ENCODE data around the gene HMGCS2.

HMGCS2 gene

DNA sequence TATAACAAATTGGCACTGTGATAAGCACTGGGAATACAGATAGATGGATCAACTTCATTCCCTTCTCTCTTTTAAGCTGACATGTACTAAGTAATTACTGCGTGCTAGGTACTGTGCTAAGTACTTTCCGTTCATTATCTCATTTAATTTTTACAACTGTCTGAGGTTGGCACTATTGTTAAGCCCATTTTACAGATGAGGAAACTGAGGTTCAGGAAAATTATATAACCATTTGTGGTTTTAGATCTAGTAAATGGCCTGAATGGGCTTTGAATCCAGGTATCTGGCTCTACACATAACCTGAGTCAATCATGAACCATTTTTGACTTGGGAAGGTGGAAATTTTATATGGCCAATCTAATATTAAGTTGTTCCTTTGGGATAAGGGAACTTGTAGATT, 3.6 kb upstream of the HMGCS2 start:
- H3K4me3 ChIP-seq (ENCODE audit: low read depth, low read length), result no peak overlapping the region
- TF ChIP-seq, protein P1, sequence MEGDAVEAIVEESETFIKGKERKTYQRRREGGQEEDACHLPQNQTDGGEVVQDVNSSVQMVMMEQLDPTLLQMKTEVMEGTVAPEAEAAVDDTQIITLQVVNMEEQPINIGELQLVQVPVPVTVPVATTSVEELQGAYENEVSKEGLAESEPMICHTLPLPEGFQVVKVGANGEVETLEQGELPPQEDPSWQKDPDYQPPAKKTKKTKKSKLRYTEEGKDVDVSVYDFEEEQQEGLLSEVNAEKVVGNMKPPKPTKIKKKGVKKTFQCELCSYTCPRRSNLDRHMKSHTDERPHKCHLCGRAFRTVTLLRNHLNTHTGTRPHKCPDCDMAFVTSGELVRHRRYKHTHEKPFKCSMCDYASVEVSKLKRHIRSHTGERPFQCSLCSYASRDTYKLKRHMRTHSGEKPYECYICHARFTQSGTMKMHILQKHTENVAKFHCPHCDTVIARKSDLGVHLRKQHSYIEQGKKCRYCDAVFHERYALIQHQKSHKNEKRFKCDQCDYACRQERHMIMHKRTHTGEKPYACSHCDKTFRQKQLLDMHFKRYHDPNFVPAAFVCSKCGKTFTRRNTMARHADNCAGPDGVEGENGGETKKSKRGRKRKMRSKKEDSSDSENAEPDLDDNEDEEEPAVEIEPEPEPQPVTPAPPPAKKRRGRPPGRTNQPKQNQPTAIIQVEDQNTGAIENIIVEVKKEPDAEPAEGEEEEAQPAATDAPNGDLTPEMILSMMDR (IDR thresholded peaks at IDR 0.05; ENCODE audit: borderline replicate concordance, insufficient read depth, low read depth, low read length), result no peak

DNA sequence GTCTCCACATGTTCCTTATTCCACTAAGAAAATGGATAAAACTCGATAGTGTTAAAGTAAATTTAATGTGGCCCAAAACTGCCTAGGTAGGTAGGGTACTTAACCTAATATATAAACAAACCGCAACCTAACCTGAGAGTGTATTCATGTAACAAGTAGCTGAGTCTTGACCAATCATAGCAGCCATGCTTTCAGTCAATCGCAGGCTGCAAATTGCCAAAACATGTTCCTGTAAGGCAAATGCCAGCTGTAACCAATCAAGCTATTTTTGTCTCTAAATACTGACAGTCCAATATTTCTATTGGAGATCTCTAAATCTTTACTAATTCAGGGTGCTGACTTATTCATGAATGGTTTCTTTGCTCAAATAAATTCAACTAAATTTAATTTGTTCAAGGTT, 3.1 kb upstream of the HMGCS2 start:
- TF ChIP-seq, protein P1 (IDR thresholded peaks at IDR 0.05; ENCODE audit: borderline replicate concordance, insufficient read depth, low read depth, low read length), result no peak

DNA sequence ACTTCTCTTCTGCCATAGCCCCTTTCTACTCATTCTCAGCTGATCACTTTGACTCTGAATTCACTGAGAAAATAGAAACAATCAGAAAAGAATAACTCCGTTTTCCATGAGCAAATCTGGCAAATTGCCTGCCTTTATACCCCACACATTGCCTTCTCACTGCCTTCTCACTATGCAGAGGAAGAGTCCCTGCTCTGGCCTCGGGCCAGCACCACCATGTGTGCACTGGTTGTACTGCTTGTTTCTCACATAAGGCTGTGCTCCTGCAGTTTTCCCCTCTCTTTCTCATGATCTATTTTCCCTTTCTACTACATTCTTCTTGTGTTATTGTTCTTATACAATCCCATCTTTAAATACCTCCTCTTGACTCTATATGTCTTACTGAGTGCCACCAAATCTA, 2.3 kb upstream of the HMGCS2 start:
- TF ChIP-seq, protein P1 (IDR thresholded peaks at IDR 0.05; ENCODE audit: borderline replicate concordance, insufficient read depth, low read depth, low read length), result no peak
- H3K4me3 ChIP-seq (ENCODE audit: low read depth, low read length), result no peak overlapping the region

More for the DNA sequence above, 3.1 kb upstream of the HMGCS2 start:
- H3K4me3 ChIP-seq (ENCODE audit: low read depth, low read length), result no peak overlapping the region

DNA sequence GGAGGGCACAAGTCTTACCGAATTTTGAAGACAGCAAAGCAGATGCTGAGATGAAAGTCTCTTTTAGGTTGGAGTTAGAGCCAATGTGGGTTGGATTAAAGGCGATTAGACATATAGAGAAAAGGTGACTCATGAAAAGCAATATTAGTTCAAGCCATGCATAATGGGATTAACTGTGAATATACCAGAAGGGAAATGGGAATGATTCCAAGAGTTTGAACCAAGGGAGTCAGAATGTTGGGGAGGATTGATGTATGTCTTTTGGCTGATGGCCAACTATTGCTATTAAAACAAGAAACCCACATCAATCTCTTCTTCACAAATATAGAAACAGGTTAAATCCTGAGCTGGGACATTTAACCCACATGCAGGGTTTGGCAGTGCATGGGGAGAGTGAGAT, 1.2 kb downstream of the HMGCS2 start:
- TF ChIP-seq, protein P1 (IDR thresholded peaks at IDR 0.05; ENCODE audit: borderline replicate concordance, insufficient read depth, low read depth, low read length), result no peak
- H3K4me3 ChIP-seq (ENCODE audit: low read depth, low read length), result no peak overlapping the region

DNA sequence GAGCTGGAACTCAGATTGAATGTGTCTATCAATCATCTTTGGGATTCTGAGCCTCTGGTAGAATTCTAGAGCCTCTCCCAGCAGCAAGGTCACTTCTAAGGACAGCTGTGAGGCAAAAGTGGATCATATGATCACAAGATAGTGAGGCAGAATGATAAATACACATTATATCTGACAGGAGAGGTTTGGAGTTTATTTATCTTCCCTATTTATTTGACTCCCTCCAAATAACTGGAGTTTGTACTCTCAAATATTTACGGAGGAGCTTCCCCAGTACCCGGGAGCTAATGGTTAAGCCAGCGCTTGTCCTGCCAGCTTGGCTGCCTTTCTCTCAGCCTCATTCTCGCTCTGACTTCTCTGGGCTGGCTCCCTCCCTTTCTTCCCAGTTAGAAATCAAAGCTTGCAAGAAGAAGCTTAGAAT, 2.3 kb downstream of the HMGCS2 start:
- TF ChIP-seq, protein P1 (IDR thresholded peaks at IDR 0.05; ENCODE audit: borderline replicate concordance, insufficient read depth, low read depth, low read length), result no peak
- no peak overlapping the region for H3K4me3 ChIP-seq (ENCODE audit: low read depth, low read length)

DNA sequence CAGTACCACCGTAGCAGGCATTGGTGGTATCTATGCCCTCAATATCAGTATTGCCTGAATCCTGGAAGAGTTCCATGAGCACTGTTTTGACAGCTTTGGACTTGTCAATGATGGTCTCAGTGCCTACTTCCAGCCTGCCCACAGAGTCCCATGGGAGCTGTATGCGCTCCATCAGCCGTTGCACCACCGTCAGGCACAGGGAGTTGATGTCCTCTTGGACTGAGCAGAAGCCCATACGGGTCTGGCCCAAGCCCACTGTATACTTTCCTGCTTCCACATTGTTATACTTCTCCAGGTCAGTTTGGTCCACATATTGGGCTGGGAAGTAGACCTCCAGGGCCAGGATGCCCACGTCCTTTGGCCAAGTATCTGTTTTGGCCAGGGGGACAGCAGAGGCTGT, 4.5 kb downstream of the HMGCS2 start:
- no peak overlapping the region for H3K4me3 ChIP-seq (ENCODE audit: low read depth, low read length)
- TF ChIP-seq, protein P1 (IDR thresholded peaks at IDR 0.05; ENCODE audit: borderline replicate concordance, insufficient read depth, low read depth, low read length), result no peak

DNA sequence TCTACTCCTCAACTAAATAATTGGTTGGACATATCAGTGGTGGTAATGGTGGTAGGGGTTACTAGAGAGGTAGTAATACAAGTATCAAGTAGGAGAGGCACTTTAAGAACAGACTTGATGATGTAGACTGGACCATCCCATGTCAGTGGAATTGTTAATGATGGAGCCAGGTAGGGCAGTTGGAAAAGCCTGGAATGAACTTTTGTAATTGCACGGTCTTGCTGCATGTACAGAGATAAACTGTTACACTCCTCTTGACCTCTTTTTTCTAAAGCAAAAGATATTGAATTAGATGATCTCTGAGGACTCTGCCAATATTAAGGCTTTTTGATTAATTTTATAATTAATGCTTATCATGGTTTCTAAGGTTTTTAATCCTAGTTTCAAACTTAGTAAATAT, 5.8 kb downstream of the HMGCS2 start:
- H3K4me3 ChIP-seq (ENCODE audit: low read depth, low read length), result no peak overlapping the region
- TF ChIP-seq, protein P1 (IDR thresholded peaks at IDR 0.05; ENCODE audit: borderline replicate concordance, insufficient read depth, low read depth, low read length), result no peak

All from GM12875 (cell line).